Measurements from ENCODE around the gene MTMR3.

DNA sequence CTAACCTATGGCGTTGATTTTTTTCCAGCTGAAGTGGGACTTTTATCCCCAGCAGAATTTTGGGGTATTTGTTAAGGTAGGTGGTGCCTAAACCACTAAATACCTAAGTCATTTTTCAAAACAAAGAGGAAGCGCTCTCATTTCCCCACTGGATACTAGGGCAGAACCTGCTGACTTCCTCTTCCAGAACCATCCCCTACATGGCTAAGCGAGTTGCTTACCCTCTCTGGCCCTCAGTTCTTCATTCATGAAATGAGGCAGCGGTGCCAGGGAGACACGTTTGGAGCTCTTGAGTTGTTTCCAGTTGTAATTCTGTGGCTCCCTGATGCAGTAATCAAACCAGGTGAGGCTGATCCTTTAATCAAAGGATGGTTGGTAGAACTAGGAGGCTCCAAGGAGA lies 10.0 kb upstream of the MTMR3 start:
- TF ChIP-seq POLR2A (IDR thresholded peaks at IDR 0.05) (no peak), EP300 (IDR thresholded peaks at IDR 0.05) (no peak), POLR2AphosphoS5 (IDR thresholded peaks at IDR 0.05) (no peak)
- TF ChIP-seq, protein P1, sequence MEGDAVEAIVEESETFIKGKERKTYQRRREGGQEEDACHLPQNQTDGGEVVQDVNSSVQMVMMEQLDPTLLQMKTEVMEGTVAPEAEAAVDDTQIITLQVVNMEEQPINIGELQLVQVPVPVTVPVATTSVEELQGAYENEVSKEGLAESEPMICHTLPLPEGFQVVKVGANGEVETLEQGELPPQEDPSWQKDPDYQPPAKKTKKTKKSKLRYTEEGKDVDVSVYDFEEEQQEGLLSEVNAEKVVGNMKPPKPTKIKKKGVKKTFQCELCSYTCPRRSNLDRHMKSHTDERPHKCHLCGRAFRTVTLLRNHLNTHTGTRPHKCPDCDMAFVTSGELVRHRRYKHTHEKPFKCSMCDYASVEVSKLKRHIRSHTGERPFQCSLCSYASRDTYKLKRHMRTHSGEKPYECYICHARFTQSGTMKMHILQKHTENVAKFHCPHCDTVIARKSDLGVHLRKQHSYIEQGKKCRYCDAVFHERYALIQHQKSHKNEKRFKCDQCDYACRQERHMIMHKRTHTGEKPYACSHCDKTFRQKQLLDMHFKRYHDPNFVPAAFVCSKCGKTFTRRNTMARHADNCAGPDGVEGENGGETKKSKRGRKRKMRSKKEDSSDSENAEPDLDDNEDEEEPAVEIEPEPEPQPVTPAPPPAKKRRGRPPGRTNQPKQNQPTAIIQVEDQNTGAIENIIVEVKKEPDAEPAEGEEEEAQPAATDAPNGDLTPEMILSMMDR (IDR thresholded peaks at IDR 0.05), result no peak
